ENCODE results near the gene HPCA.

HPCA gene

GRCh38 chr1:32871364-32872191 is 14.7 kb upstream of the HPCA start:
- DNase-seq (ENCODE audit: low spot score): no peak

GRCh38 chr1:32872192-32872460 is 14.2 kb upstream of the HPCA start:
- DNase-seq (ENCODE audit: low spot score): no peak

- no peak for DNase-seq (ENCODE audit: low spot score)
Observed at GRCh38 chr1:32873484-32873883, 12.8 kb upstream of the HPCA start.

- no peak for DNase-seq (ENCODE audit: low spot score)
Observed at GRCh38 chr1:32874860-32875752, 11.2 kb upstream of the HPCA start.

- no peak for DNase-seq (ENCODE audit: low spot score)
Observed at GRCh38 chr1:32876341-32877210, 9.7 kb upstream of the HPCA start.

- no peak for DNase-seq (ENCODE audit: low spot score)
Observed at GRCh38 chr1:32877211-32878110, 8.8 kb upstream of the HPCA start.

- peak; percentile 27 for DNase-seq (ENCODE audit: low spot score)
Observed at GRCh38 chr1:32878183-32878582, 8.1 kb upstream of the HPCA start.

- DNase-seq (ENCODE audit: low spot score): no peak
Observed at GRCh38 chr1:32878637-32879041, 7.7 kb upstream of the HPCA start.

GRCh38 chr1:32881291-32881690 is 5.0 kb upstream of the HPCA start:
- DNase-seq (ENCODE audit: low spot score): no peak

GRCh38 chr1:32881871-32882850 is 4.1 kb upstream of the HPCA start:
- no peak for DNase-seq (ENCODE audit: low spot score)

- DNase-seq (ENCODE audit: low spot score): no peak
Observed at GRCh38 chr1:32883338-32884031, 2.8 kb upstream of the HPCA start.

- DNase-seq (ENCODE audit: low spot score): no peak
Observed at GRCh38 chr1:32884032-32884372, 2.3 kb upstream of the HPCA start.

- no peak for DNase-seq (ENCODE audit: low spot score)
Observed at GRCh38 chr1:32884726-32885125, 1.6 kb upstream of the HPCA start.

- DNase-seq (ENCODE audit: low spot score): no peak
Observed at GRCh38 chr1:32885676-32886003, 651 bp upstream of the HPCA start.

GRCh38 chr1:32886828-32887414 is 630 bp downstream of the HPCA start:
- no peak for DNase-seq (ENCODE audit: low spot score)

- no peak for DNase-seq (ENCODE audit: low spot score)
Observed at GRCh38 chr1:32887623-32888022, 1.3 kb downstream of the HPCA start.

GRCh38 chr1:32888134-32888533 is 1.8 kb downstream of the HPCA start:
- no peak for DNase-seq (ENCODE audit: low spot score)

GRCh38 chr1:32888677-32889420 is 2.6 kb downstream of the HPCA start:
- no peak for DNase-seq (ENCODE audit: low spot score)
